ENCODE measurements around the gene MT2A. TPM values are rescaled to one million over a fixed set of nuclear protein-coding genes. Genes with fewer than 3 reads are reported as not detected.
"Not testable (repeated sequence)": the region's sequence is repeated elsewhere in the genome, so short reads cannot be mapped to it uniquely, and the experiment has no call there.

Gene MT2A
- 149 and 195 TPM in 2 replicates for total RNA-seq (2014; rRNA removed; shearing (Covaris generic); ENCODE audit: low replicate concordance)

DNA sequence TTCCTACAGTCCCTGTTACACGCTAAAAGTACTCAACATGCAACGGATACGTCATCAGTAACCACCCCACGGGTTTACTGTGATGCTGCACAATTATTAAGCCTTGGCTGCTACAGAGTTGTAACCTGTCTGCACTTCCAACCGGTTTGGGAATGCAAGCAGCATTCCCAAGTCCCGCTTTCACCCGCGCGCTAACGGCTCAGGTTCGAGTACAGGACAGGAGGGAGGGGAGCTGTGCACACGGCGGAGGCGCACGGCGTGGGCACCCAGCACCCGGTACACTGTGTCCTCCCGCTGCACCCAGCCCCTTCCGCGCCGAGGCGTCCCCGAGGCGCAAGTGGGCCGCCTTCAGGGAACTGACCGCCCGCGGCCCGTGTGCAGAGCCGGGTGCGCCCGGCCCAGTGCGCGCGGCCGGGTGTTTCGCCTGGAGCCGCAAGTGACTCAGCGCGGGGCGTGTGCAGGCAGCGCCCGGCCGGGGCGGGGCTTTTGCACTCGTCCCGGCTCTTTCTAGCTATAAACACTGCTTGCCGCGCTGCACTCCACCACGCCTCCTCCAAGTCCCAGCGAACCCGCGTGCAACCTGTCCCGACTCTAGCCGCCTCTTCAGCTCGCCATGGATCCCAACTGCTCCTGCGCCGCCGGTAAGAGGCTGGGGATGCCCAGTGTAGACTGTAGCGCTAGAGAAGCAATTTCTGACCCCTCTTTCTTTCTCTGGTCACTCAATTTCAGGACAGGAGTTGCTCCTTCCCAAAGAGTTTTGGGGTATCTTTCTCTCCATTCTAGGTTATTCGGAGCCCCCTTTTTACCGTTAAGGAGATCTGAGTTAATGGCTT is at the start of gene MT2A:
Gene MT2A, plus strand, starts transcription at position 542 of the 833 bp plus-strand sequence. Its CDS starts 72 bp downstream, at position 614.
- DNase-seq (ENCODE audit: low read depth) = peak; percentile 94
- in situ Hi-C loops (cut with HindIII; ENCODE audit: low pct_unique_long_range_greater_than_20kb, low sequenced_read_pairs) = no loop called here

DNA sequence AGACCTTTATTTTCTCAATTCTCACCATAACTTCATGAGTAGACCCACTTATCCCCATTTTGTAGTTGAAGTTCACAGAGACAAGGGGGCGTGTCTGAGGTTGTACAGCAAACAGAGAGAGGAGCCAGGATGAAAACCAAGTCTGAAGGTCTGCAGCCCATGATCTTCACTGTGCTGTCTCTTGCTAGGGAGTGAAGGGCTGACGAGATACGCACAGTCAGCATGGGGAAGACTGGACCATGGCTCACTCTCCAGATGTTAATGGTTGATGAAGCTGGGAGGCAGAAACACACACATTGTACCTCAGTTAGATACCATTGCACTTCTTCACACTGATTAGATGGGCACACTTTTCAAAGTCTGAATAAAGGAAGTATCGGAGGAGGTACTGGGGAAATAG is 49.3 kb upstream of the MT2A start:
- in situ Hi-C loops (cut with HindIII; ENCODE audit: low pct_unique_long_range_greater_than_20kb, low sequenced_read_pairs) = no loop called here
- DNase-seq (ENCODE audit: low read depth) = no peak

DNA sequence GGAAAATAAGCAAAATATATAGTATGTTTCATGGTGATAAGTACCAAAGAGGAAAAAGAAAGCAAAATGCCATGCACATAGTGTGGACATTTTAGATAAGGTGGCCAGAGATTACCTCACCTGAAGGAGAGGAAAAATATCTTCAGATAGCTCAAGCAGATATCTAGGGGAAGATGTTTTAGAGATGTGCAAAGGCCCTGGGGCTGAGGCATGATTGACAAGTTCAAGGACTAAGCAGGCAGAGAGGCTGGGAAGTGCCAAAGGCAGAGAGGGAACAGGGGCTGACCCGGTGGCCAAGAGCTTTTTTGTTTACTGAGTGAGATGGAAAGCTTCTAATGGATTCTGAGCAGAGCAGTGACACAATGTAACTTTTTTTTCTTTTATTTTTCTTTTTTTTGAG is 47.9 kb upstream of the MT2A start:
- DNase-seq (ENCODE audit: low read depth) = no peak
- in situ Hi-C loops (cut with HindIII; ENCODE audit: low pct_unique_long_range_greater_than_20kb, low sequenced_read_pairs) = no loop called here

DNA sequence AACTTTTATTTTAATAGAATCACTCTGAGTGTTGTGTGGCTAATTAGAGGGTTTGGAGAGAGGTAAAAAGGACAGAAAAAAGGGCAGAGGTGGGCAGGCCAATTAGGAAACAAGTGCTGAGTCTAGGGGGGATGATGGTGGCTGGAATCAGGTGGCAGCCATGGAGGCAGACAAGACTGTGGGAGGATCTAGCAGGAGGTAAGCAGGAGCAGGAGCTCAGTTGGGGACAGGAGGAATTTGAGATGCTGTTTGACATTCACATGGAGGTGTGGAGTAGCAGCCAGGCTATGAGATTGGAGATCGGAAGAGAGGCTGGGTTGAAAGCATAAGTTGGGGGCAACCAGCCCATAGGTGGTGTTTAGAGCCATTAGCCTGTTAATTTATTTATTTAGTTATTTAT is 47.3 kb upstream of the MT2A start:
- in situ Hi-C loops (cut with HindIII; ENCODE audit: low pct_unique_long_range_greater_than_20kb, low sequenced_read_pairs) = no loop called here
- no peak for DNase-seq (ENCODE audit: low read depth)

DNA sequence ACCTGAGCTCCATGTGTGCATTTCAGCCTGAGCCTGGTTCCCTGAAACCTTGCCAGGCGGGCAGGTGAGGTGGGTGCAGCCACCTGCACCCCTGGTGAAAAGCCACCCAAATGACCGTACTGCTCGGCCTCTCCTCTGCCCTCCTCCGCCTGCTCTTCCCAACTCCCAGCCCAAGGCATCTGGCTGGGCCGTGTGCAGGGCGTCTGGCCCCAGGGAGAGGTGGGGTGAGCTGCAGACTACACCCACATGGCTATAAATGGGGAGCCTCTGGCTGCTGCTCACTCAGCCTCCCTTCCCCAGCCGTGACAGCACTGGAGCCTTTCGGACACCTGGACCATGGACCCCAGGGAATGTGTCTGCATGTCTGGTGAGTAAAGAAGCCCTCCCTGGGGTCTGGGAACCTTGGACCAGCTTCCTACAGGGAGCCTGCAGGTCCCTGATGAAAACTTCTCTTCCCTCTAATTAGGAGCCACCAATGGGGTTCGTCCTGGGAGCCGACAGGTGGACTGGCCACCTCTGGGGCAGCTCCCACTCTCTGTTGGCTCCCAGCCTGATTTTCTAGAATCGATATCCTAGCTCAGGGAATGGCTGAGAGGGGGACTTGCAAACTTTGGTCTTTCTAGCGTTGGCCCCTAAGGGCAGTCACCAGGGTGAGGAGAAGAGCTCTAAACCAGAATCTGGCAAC is 43.4 kb upstream of the MT2A start, which contains the start of gene MT4:
Gene MT4, plus strand, starts transcription at position 281 of the 685 bp plus-strand sequence. Its CDS starts 56 bp downstream, at position 337.
- in situ Hi-C loops (cut with HindIII; ENCODE audit: low pct_unique_long_range_greater_than_20kb, low sequenced_read_pairs) = no loop called here
- no peak for DNase-seq (ENCODE audit: low read depth)

DNA sequence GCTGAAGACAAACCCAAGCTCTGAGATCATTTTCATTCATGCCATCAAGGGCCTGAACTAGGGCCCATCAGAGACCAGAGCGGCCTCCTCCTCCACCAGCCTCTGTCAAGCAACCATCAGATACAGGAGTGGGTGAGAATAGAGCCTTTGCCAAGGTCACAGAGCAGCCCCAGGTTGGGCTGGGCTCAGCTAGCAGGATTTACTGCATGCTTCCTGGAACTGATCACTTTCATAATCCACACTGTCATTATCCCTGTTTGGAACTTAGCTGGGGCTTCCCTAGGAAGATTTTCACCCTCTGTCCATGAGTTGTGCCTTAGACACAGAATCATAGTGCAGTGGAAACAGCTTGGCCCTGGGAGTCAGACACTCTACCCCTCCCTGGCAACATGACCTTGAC is 38.4 kb upstream of the MT2A start:
- DNase-seq (ENCODE audit: low read depth) = no peak
- in situ Hi-C loops (cut with HindIII; ENCODE audit: low pct_unique_long_range_greater_than_20kb, low sequenced_read_pairs) = no loop called here

DNA sequence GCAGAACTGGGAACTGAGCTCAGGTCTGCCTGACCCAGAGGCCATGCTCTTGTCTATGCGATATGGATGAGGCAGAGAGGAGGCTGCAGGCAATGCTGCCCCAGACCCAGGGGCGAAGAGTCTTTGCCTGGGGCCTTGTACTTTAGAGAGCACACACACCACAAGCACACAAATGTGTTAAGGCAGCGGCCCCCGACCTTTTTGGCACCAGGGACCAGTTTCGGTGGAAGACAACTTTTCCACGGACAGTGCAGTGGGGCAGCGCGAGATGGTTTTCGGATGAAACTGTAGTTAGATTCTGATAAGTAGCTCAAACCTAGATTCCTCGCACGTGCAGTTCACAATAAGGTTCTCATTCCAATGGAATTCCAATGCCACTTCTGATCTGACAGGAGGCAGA is 36.9 kb upstream of the MT2A start:
- in situ Hi-C loops (cut with HindIII; ENCODE audit: low pct_unique_long_range_greater_than_20kb, low sequenced_read_pairs) = no loop called here

DNA sequence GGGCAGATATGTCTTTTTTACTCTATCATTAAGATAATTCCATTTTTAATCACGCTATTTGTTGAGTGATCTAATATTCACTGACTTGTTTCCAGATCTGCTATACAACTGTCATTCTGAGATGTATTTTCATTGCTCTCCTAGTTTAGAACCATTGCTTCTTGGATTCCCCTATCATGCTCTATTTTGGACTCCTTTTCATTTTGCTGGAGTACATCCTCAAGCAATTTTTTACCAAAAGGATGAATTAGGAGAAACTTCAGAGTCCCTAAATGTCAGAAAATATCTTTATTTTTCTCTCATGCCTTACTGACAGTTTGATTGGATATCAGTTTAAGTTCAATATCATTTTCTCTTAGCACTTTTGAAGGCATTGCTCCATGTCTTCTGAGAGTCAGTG is 33.8 kb upstream of the MT2A start:
- no peak for DNase-seq (ENCODE audit: low read depth)
- in situ Hi-C loops (cut with HindIII; ENCODE audit: low pct_unique_long_range_greater_than_20kb, low sequenced_read_pairs) = no loop called here

More for the DNA sequence above, 36.9 kb upstream of the MT2A start:
- no peak for DNase-seq (ENCODE audit: low read depth)

DNA sequence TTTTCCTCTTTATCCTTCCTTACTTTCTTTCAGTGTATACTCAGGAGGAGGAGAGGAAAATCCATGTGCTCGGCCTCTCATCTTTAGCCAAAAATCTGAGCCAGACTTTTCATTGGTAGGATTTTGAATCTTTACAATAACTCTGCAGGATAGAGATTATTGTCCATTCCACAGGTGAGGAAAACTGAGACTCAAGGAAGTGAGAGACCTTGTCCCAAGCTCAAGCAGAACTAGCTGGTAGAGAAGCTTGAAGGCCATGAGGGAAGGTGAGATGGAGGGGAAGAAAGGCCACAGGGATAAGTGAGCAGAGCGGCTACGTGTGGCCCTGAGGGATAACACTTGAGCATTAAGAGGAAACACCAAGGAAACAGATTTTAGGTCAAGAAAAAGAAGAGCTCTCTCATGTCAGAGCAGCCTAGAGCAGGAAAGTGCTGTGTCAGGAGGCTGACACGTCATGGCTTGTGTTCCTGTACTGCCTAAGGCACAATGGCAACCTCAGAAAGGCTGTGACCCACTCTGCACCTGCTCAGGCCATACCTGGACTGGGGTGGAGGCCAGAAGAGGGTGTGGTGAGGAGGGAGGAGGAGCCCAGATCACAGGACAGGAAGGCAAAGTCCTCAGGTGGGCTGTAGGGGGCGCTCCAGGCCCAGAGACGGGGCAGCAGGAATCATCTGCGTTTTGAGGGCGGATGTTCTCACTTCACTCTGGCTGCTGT is 31.6 kb upstream of the MT2A start:
- DNase-seq (ENCODE audit: low read depth) = peak; percentile 40
- in situ Hi-C loops (cut with HindIII; ENCODE audit: low pct_unique_long_range_greater_than_20kb, low sequenced_read_pairs) = no loop called here

DNA sequence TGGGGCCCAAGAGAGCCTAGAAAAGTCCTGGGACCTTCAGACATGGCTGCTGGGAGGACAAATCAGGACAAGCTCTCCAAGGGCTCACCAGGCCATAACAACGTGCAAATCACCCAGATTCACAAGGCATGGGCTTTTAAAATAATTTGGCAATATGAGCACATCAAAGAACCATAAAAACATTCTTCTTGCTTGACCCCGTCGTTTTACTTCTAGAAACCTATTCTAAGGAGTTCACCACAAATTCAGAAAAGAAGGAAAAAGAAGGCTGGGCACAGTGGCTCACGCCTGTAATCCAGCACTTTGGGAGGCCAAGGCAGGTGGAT is 31.1 kb upstream of the MT2A start:
- in situ Hi-C loops (cut with HindIII; ENCODE audit: low pct_unique_long_range_greater_than_20kb, low sequenced_read_pairs) = no loop called here
- no peak for DNase-seq (ENCODE audit: low read depth)

DNA sequence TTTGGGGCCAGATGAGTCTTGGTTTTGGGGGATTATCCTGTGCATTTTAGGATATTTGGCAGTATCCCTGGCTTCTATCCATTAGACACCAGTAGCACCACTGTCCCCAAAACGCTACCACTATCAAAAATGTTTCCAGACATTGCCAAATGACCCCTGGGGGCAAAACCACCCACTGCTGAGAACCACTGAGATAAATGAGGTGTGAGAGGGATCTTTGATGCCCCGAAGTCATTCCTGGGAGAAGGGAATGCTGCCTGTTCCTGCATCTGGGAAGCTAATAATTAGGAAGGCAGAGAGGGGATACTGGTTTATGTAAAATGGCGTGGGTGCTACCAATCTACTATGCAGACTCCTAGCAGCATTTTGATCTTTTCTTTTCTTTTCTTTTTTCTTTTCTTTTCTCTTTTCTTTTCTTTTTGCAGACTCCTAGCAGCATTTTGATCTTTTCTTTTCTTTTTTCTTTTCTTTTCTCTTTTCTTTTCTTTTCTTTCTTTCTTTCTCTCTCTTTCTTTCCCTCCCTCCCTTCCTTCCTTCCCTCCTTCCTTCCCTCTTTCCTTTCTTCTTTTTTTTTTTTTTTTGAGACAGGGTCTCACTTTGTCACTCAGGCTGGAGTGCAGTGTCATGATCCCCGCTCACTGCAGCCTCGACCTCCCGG is 27.9 kb upstream of the MT2A start:
- no peak for DNase-seq (ENCODE audit: low read depth)
- in situ Hi-C loops (cut with HindIII; ENCODE audit: low pct_unique_long_range_greater_than_20kb, low sequenced_read_pairs) = no loop called here

DNA sequence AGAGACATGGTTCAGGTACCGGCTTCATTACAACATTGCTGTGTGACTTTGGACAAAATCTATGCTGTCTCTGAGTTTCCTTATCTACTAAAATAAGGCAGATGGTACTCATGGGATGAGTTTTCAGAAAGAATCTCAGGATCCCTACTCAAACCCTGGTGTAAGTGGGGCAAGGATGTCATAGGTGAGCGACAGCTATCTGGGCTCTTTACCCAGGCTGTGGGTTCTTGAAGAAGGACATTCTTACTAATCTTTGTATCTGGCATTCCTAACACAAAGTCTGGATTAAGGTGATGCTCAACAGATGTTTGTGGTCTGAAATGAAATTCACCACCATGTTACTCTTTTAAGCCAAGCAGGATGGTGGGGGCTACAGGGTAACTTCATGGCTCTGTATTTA is 25.5 kb upstream of the MT2A start:
- DNase-seq (ENCODE audit: low read depth); in situ Hi-C loops (cut with HindIII; ENCODE audit: low pct_unique_long_range_greater_than_20kb, low sequenced_read_pairs): not testable (repeated sequence)

DNA sequence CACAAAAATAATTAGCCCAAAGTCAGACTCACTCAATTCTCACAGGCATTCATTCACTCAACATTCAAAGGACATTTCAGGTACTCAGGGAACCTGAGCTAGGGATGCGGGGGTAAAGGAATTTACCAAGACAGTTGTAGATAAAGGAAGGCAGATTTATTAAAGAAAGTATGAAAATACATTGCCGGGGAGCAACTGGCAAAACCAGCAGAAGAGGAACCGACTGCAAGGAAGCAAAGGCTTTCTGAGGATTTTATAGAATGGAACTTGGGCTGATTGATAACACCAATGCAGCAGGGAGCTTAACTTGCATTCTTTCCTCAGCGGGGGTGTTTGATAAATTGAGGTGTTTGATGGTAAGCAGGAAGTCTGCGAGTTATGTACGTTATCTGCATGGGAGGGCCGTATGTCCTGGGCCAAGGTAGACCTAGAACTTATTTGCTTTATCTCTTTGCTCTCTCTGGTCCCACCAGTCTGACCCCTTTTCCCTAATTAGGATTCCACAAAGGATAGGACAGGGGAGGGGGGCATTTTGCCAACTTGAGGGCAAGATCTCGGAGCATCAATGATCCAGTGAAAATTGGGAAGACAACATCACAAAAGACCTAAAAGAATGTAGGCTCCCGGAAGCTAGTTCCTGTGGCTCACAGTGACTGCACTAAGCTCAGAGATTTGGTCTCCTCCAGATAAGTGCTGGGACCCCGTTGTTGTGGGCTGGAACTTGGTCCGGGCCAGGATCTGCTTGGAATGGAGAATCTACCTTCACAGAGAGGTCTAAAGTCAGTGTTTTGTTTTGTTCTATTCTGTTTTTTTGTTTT is 24.8 kb upstream of the MT2A start:
- in situ Hi-C loops (cut with HindIII; ENCODE audit: low pct_unique_long_range_greater_than_20kb, low sequenced_read_pairs) = no loop called here
- no peak for DNase-seq (ENCODE audit: low read depth)

DNA sequence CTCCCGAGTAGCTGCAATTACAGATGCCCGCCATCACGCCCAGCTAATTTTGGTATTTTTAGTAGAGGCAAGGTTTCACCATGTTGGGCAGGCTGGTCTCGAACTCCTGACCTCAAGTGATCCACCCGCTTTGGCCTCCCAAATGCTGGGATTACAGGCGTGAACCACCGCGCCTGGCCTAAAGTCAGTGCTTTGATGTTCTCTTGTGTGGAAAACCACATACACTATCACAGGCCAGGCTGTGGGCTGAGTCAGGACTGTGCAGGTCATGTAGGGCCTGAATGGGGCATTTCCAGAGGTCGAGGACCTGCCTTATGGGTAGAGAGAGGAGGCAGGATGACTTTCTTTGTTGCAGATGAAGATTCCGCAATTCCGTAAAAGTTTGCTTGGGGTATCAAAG is 24.1 kb upstream of the MT2A start:
- DNase-seq (ENCODE audit: low read depth) = no peak
- in situ Hi-C loops (cut with HindIII; ENCODE audit: low pct_unique_long_range_greater_than_20kb, low sequenced_read_pairs) = no loop called here

DNA sequence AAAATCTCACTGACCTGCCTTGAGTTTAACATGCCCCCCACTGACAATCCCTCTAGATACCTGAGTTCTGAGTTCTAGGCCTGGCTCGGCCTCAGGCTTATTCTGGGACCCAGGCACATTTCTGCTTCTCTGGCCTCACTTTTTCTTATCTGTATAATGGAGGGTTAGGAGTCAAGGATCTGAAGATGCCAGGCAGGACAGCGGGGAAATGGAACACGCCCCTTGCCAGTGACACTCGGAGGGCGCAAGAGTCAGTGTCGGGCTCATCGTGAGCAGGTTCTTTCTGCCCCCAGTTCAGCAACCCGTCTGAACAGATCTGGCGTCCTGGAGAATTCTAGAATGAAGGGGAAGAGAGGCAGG is 19.6 kb upstream of the MT2A start:
- in situ Hi-C loops (cut with HindIII; ENCODE audit: low pct_unique_long_range_greater_than_20kb, low sequenced_read_pairs) = no loop called here

DNA sequence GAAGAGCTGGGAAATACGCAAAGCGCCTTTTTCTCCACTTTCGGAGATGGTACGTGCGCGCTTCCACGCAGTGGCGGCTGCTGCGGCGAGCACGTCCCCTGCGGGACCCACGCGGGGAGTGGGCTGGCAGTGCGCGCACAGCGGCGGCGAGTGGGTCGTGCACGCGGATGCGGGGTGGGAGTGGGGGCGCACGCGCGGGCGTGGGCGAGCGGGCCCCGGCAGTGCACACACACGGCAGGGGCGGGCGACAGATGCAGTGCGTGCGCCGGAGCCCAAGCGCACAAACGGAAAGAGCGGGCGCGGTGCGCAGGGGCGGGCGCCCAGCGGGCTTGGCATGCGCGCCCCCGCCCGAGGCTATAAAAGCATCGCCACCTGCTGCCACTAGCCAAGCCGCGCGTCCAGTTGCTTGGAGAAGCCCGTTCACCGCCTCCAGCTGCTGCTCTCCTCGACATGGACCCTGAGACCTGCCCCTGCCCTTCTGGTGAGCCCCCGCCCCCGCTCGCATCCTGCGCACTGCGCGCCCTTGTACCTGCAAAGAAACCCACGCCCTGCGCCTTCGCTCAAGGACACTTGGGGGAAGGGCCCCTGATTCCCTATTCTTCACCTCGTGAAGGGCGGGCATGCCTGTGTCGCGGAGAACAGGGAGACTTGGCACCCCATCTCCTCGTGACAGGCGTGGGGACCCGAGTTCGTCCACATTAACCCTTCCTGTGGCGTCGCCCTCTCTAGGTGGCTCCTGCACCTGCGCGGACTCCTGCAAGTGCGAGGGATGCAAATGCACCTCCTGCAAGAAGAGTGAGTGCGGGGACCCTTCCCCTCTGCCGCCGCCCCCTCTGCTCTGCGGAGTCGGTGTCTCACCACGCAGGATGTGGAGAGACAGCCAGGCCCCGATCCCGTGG is 19.0 kb upstream of the MT2A start, which contains the start of gene MT3:
Gene MT3, plus strand, starts transcription at position 388 of the 899 bp plus-strand sequence. Its CDS starts 63 bp downstream, at position 451.
- in situ Hi-C loops (cut with HindIII; ENCODE audit: low pct_unique_long_range_greater_than_20kb, low sequenced_read_pairs) = no loop called here
- DNase-seq (ENCODE audit: low read depth) = no peak

More for the DNA sequence above, 19.6 kb upstream of the MT2A start:
- DNase-seq (ENCODE audit: low read depth) = no peak

All from Caki2 (cell line).